Endodermal cell (in vitro differentiated cells): Measurements from ENCODE around the gene CARS1. TPM values are rescaled to one million over a fixed set of nuclear protein-coding genes. Genes with fewer than 3 reads are reported as not detected.

Experiments used
- DNase-seq: peaks from one replicate; pipeline ENCODE4 v3.0.0-alpha.2; 2017
- H3K27ac ChIP-seq: 2 replicates; pipeline ENCODE4 v1.5.1; 2013; ENCODE audit warnings: mild to moderate bottlenecking, low read depth, low read length, moderate library complexity
- H3K27me3 ChIP-seq: 2 replicates; pipeline ENCODE4 v1.6.1; 2013; ENCODE audit warnings: mild to moderate bottlenecking, low read length, moderate library complexity; ENCODE audit not compliant: insufficient read depth, control insufficient read depth, poor library complexity, severe bottlenecking
- H3K36me3 ChIP-seq: 2 replicates; pipeline ENCODE4 v1.7.0; 2013; ENCODE audit warnings: mild to moderate bottlenecking, low read length, moderate library complexity; ENCODE audit not compliant: control insufficient read depth, insufficient read depth
- H3K4me1 ChIP-seq: one replicate; pipeline ENCODE4 v1.7.0; 2013; ENCODE audit warnings: low read length; ENCODE audit not compliant: control insufficient read depth, insufficient read depth
- H3K4me3 ChIP-seq: 2 replicates; pipeline ENCODE4 v1.5.1; 2013; ENCODE audit warnings: mild to moderate bottlenecking, low read length, moderate library complexity
- H3K9ac ChIP-seq: 2 replicates; pipeline ENCODE4 v1.6.1; 2013; ENCODE audit warnings: mild to moderate bottlenecking, low read length, moderate library complexity; ENCODE audit not compliant: poor library complexity, severe bottlenecking; ENCODE audit errors: extremely low read depth
- H3K9me3 ChIP-seq: 2 replicates; pipeline ENCODE4 v1.6.1; 2013; ENCODE audit warnings: mild to moderate bottlenecking, low read length, moderate library complexity; ENCODE audit not compliant: control insufficient read depth
- H3K27ac Mint-ChIP-seq: 2 replicates; pipeline ENCODE4 v1.8.0; 2020; ENCODE audit warnings: mixed read lengths
- H3K27me3 Mint-ChIP-seq: 2 replicates; pipeline ENCODE4 v1.8.0; 2021; ENCODE audit warnings: mild to moderate bottlenecking, mixed read lengths; ENCODE audit not compliant: insufficient read depth
- H3K36me3 Mint-ChIP-seq: 2 replicates; pipeline ENCODE4 v1.8.0; 2020; ENCODE audit warnings: low read depth, mixed read lengths
- H3K4me1 Mint-ChIP-seq: 2 replicates; pipeline ENCODE4 v1.8.0; 2020; ENCODE audit warnings: mixed read lengths
- H3K4me3 Mint-ChIP-seq: 2 replicates; pipeline ENCODE4 v1.8.0; 2020; ENCODE audit warnings: mild to moderate bottlenecking, moderate library complexity, mixed read lengths
- H3K9me3 Mint-ChIP-seq: 2 replicates; pipeline ENCODE4 v1.8.0; 2020; ENCODE audit warnings: mild to moderate bottlenecking, mixed read lengths
- CTCF ChIP-seq: fragments of 200-600 bp; sonication (generic); conservative IDR thresholded peaks from 2 replicates; pipeline ENCODE4 v1.5.0; 2021; ENCODE audit warnings: antibody characterized with exemption, mild to moderate bottlenecking
- WGBS, 2 experiments: methylation state at CpG; one replicate each; pipeline versions ENCODE4 v1.1.5 to v1.1.7; 2013; ENCODE audit warnings: missing lambda C conversion rate in 2 of 2, mixed read lengths in 1 of 2; ENCODE audit not compliant: insufficient coverage in 1 of 2, insufficient read length in 1 of 2; 5-methylcytosine and 5-hydroxymethylcytosine counted together
- total RNA-seq, 2 donors: library from RNA; stranded (reverse); fragmentation: NEBNext Ultra II Directional in 1 of 2; extraction: Animal tissue kit (Norgen Biotek cat#: 25700) in 1 of 2; gene quantifications; 2 replicates in 1 of 2; 3 replicates in 1 of 2; pipeline ENCODE4 v1.2.1, GENCODE V29; 2021

The CARS1 gene
- total RNA-seq, 2 donors from 2014 or later, result 48.0 to 52.8 TPM

- H3K4me3 ChIP-seq, result no peak overlapping the region
- Mint-ChIP-seq H3K9me3 (peaks cover 7% of the 10 kb centered on the region), H3K36me3 (peaks cover 3% of the 10 kb centered on the region), H3K4me1 (peaks cover under 1% of the 10 kb centered on the region), H3K27me3 (peaks cover 2% of the 10 kb centered on the region), H3K27ac (no peak overlapping the region), H3K4me3 (no peak overlapping the region)
- no peaks in the 10 kb centered on the region for H3K27me3 ChIP-seq
- no peaks in the 10 kb centered on the region for H3K36me3 ChIP-seq
- H3K9ac ChIP-seq, result no peak overlapping the region
- TF ChIP-seq CTCF, result no peak
- H3K9me3 ChIP-seq, result no peaks in the 10 kb centered on the region
- no peaks in the 10 kb centered on the region for H3K4me1 ChIP-seq
- 85 to 91% methylated on average over 6 to 10 of the region's 10 CpGs for WGBS, 2 experiments
- no peak for DNase-seq
- no peak overlapping the region for H3K27ac ChIP-seq
These were observed 39.8 kb upstream of the CARS1 start for GRCh38 chr11:3096909-3097530.

GRCh38 chr11:3095712-3096361 lies 38.6 kb upstream of the CARS1 start:
- H3K9me3 Mint-ChIP-seq, result peaks cover 7% of the 10 kb centered on the region
- Histone ChIP-seq H3K9ac (no peak overlapping the region), H3K4me1 (no peaks in the 10 kb centered on the region), H3K27me3 (no peaks in the 10 kb centered on the region), H3K9me3 (no peaks in the 10 kb centered on the region), H3K36me3 (no peaks in the 10 kb centered on the region), H3K4me3 (no peak overlapping the region), H3K27ac (peak overlapping the region; percentile 8)
- H3K27me3 Mint-ChIP-seq, result peaks cover 2% of the 10 kb centered on the region
- no peak overlapping the region for H3K27ac Mint-ChIP-seq
- WGBS, 2 experiments, result 68 to 79% methylated on average over 14 to 15 of the region's 15 CpGs
- no peak overlapping the region for H3K4me3 Mint-ChIP-seq
- H3K4me1 Mint-ChIP-seq, result peaks cover 2% of the 10 kb centered on the region
- no peak for TF ChIP-seq CTCF
- DNase-seq, result no peak
- H3K36me3 Mint-ChIP-seq, result peaks cover 3% of the 10 kb centered on the region

- H3K9me3 ChIP-seq, result no peaks in the 10 kb centered on the region
- Mint-ChIP-seq H3K4me1 (peaks cover 2% of the 10 kb centered on the region), H3K9me3 (peaks cover 7% of the 10 kb centered on the region)
These were observed 37.1 kb upstream of the CARS1 start for GRCh38 chr11:3094223-3094824.

More at GRCh38 chr11:3094223-3094824, 37.1 kb upstream of the CARS1 start:
- Mint-ChIP-seq H3K27ac (no peak overlapping the region), H3K4me3 (no peak overlapping the region), H3K27me3 (peaks cover 2% of the 10 kb centered on the region), H3K36me3 (peaks cover 3% of the 10 kb centered on the region)
- TF ChIP-seq CTCF, result no peak
- 91 to 93% methylated on average over 14 to 21 of the region's 21 CpGs for WGBS, 2 experiments
- no peaks in the 10 kb centered on the region for H3K4me1 ChIP-seq
- no peaks in the 10 kb centered on the region for H3K27me3 ChIP-seq
- H3K27ac ChIP-seq, result no peak overlapping the region
- H3K4me3 ChIP-seq, result no peak overlapping the region
- DNase-seq, result no peak
- H3K36me3 ChIP-seq, result no peaks in the 10 kb centered on the region
- H3K9ac ChIP-seq, result no peak overlapping the region
